ENCODE results near the gene JAG2.

GRCh38 chr14:105205673-105206208 lies 37.2 kb upstream of the JAG2 start:
- TF ChIP-seq CTCF (IDR thresholded peaks at IDR 0.05; ENCODE audit: insufficient read depth, low read length, poor library complexity, severe bottlenecking) (no peak), EZH2phosphoT487 (conservative IDR thresholded peaks at IDR 0.05; ENCODE audit: low read length) (no peak)
